Urothelium cell line (cell line): Measurements from ENCODE around the gene CHKA.

ENCODE experiments used
- DNase-seq: peaks from one replicate; pipeline ENCODE4 v3.0.0; 2011; ENCODE audit warnings: low spot score, mixed read lengths
- FAIRE-seq: peaks from 2 replicates; lab custom pipeline; 2011; peaks lifted over from hg19 to GRCh38; lab: Jason Lieb, UNC

Gene CHKA

GRCh38 chr11:68016904-68017817, 104.0 kb downstream of the CHKA start:
- DNase-seq: no peak
- no peak for FAIRE-seq

GRCh38 chr11:68016161-68016903, 104.9 kb downstream of the CHKA start:
- DNase-seq (no peak), FAIRE-seq (no peak)

- no peak for DNase-seq
- no peak for FAIRE-seq
These were observed 105.7 kb downstream of the CHKA start for GRCh38 chr11:68015467-68015866.

GRCh38 chr11:68014947-68015447, 106.2 kb downstream of the CHKA start:
- no peak for DNase-seq
- no peak for FAIRE-seq

GRCh38 chr11:68014157-68014946, 106.8 kb downstream of the CHKA start:
- DNase-seq (peak; percentile 86), FAIRE-seq (peak; percentile 97)

GRCh38 chr11:68013611-68014156, 107.5 kb downstream of the CHKA start:
- FAIRE-seq (peak; percentile 23), DNase-seq (no peak)

- FAIRE-seq (peak; percentile 62), DNase-seq (peak; percentile 89)
These were observed 108.2 kb downstream of the CHKA start for GRCh38 chr11:68012843-68013610.

GRCh38 chr11:68012044-68012842, 108.9 kb downstream of the CHKA start:
- DNase-seq (no peak), FAIRE-seq (no peak)

GRCh38 chr11:68011051-68011943, 109.9 kb downstream of the CHKA start:
- DNase-seq: no peak
- no peak for FAIRE-seq

GRCh38 chr11:68010090-68011041, 110.8 kb downstream of the CHKA start, which contains the start of gene ALDH3B1:
ALDH3B1 (plus strand) TSS chr11:68010327; CDS start chr11:68015298, 4,971 bp downstream.
- FAIRE-seq (peak; percentile 90), DNase-seq (peak; percentile 87)

- no peak for FAIRE-seq
- no peak for DNase-seq
These were observed 111.6 kb downstream of the CHKA start for GRCh38 chr11:68009391-68010089.

GRCh38 chr11:68008381-68009337, 112.5 kb downstream of the CHKA start:
- DNase-seq (peak; percentile 53), FAIRE-seq (peak; percentile 62)

- DNase-seq (no peak), FAIRE-seq (peak; percentile 32)
These were observed 113.4 kb downstream of the CHKA start for GRCh38 chr11:68007498-68008380.

- DNase-seq (no peak), FAIRE-seq (no peak)
These were observed 114.5 kb downstream of the CHKA start for GRCh38 chr11:68006606-68007166.
